ENCODE measurements around the gene GCNT2.

The GCNT2 gene

DNA sequence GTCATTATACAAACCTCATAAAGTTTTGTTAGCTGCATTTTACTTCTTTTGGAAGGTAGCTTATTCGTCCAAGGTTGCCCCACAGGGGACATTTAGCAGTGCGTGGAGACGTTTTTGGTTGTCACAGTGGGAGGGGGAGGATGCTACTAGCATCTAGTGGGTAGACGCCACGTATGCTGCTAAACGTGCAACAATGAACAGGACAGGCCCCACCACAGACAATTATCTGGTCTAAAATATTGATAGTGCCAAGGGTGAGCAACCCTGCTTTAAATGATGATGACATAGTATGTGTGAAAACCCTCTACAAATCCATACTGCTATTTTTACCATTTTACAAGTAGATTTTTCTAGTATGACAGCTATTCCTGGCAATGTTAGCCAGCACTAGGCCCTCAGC is 13.9 kb upstream of the GCNT2 start:
- H3K36me3 ChIP-seq (ENCODE audit: control insufficient read depth, insufficient read depth, low read length) = no peaks in the 10 kb centered on the region
- H3K27ac ChIP-seq = no peak overlapping the region
- no peaks in the 10 kb centered on the region for H3K27me3 ChIP-seq (ENCODE audit: control insufficient read depth, insufficient read depth, low read length)
- no peaks in the 10 kb centered on the region for H3K79me2 ChIP-seq
- TF ChIP-seq, protein P1, sequence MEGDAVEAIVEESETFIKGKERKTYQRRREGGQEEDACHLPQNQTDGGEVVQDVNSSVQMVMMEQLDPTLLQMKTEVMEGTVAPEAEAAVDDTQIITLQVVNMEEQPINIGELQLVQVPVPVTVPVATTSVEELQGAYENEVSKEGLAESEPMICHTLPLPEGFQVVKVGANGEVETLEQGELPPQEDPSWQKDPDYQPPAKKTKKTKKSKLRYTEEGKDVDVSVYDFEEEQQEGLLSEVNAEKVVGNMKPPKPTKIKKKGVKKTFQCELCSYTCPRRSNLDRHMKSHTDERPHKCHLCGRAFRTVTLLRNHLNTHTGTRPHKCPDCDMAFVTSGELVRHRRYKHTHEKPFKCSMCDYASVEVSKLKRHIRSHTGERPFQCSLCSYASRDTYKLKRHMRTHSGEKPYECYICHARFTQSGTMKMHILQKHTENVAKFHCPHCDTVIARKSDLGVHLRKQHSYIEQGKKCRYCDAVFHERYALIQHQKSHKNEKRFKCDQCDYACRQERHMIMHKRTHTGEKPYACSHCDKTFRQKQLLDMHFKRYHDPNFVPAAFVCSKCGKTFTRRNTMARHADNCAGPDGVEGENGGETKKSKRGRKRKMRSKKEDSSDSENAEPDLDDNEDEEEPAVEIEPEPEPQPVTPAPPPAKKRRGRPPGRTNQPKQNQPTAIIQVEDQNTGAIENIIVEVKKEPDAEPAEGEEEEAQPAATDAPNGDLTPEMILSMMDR (IDR thresholded peaks at IDR 0.05) = no peak
- H3K4me2 ChIP-seq (ENCODE audit: low read length) = no peak overlapping the region
- H3K4me3 ChIP-seq (ENCODE audit: low read depth, low read length) = no peak overlapping the region
- no peak overlapping the region for H3K9ac ChIP-seq
- H3K4me1 ChIP-seq = peaks cover 7% of the 10 kb centered on the region
- no peak overlapping the region for H2AFZ ChIP-seq
- H3K9me3 ChIP-seq (ENCODE audit: control insufficient read depth, low read length) = no peaks in the 10 kb centered on the region

DNA sequence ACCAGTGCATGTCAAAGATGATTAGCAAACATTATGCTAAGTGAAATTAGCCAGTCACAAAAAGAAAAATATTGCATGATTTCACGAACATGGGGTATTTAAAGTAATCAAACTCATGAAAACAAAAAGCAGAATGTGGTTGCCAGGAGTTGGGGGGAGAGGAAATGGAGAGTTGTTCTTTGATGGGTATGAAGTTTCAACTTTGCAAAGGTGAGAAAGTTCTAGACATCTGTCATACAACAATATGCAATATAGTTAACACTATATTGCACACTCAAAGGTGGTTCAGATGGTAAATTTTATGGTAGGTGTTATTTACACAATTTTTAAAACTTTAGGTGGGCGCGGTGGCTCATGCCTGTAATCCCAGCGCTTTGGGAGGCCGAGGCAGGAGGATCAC is 13.4 kb upstream of the GCNT2 start:
- no peak overlapping the region for H3K4me2 ChIP-seq (ENCODE audit: low read length)
- no peak overlapping the region for H3K4me3 ChIP-seq (ENCODE audit: low read depth, low read length)
- H3K27me3 ChIP-seq (ENCODE audit: control insufficient read depth, insufficient read depth, low read length) = no peaks in the 10 kb centered on the region
- H2AFZ ChIP-seq = no peak overlapping the region
- no peaks in the 10 kb centered on the region for H3K79me2 ChIP-seq
- TF ChIP-seq, protein P1 (IDR thresholded peaks at IDR 0.05) = no peak
- H3K36me3 ChIP-seq (ENCODE audit: control insufficient read depth, insufficient read depth, low read length) = no peaks in the 10 kb centered on the region
- H3K27ac ChIP-seq = no peak overlapping the region
- no peak overlapping the region for H3K9ac ChIP-seq
- no peaks in the 10 kb centered on the region for H3K9me3 ChIP-seq (ENCODE audit: control insufficient read depth, low read length)
- peaks cover 7% of the 10 kb centered on the region for H3K4me1 ChIP-seq

DNA sequence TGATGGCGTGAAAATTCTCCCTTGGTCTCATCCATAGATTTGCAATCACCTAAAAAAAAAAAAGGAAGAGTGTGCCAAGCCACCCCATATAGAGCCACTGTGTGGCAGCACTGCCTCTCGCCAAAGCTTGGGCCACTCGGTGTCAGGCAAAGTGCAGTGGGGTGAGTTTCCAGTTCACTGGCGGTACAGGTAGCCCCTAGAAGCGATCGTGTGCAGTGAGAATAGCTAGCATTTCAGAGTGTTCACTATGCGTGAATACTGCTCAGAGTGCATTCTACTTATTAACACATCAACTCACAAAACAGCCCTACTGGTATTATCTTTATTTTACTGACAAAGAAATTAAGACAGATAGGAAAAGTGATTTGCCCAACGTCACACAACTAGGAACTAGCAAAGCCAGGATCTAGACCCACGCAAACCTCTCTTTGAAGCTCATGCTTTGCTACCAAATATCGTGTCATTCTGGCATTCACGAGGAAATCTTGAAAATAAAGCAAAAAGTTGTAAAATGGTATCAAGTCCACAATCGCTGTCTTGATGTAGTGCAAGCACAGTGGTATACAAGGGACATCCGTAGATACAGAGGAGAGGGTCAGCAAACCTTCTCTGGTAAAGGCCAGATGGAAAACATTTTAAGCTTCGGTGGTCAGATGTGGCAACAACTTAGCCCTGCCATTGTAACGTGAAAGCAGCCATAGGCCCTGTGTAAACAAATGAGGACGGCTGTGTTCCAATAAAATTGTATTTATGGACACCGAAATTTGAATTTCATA is 10.4 kb upstream of the GCNT2 start:
- Histone ChIP-seq H3K27ac (no peak overlapping the region), H3K4me1 (peaks cover 7% of the 10 kb centered on the region), H3K9ac (no peak overlapping the region), H3K4me3 (ENCODE audit: low read depth, low read length) (no peak overlapping the region), H2AFZ (peak overlapping the region; percentile 82), H3K79me2 (no peaks in the 10 kb centered on the region), H3K36me3 (ENCODE audit: control insufficient read depth, insufficient read depth, low read length) (no peaks in the 10 kb centered on the region), H3K4me2 (ENCODE audit: low read length) (peak overlapping the region; percentile 17), H3K27me3 (ENCODE audit: control insufficient read depth, insufficient read depth, low read length) (no peaks in the 10 kb centered on the region), H3K9me3 (ENCODE audit: control insufficient read depth, low read length) (no peaks in the 10 kb centered on the region)
- TF ChIP-seq, protein P1 (IDR thresholded peaks at IDR 0.05) = peak; percentile 69

DNA sequence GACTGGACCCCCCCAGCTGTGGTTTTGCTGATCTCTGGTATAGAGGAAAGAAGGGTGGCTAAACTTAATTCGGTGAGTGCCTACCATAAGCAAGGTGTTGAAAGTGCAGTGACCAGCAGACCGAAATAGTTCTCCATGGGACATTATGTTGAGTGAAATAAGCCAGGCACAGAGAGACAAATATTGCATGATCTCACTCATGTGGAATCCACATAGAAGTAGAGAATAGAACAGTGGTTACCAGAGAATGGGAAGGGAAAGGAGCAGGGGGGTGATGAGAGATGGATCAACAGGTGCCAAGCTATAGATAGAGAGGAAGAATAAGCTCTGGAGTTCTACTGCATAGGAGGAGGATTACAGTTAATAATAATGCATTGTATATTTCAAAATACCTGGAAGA is 9.7 kb upstream of the GCNT2 start:
- Histone ChIP-seq H3K27me3 (ENCODE audit: control insufficient read depth, insufficient read depth, low read length) (no peaks in the 10 kb centered on the region), H3K27ac (no peak overlapping the region), H3K79me2 (no peaks in the 10 kb centered on the region), H3K4me1 (peaks cover 7% of the 10 kb centered on the region), H3K36me3 (ENCODE audit: control insufficient read depth, insufficient read depth, low read length) (no peaks in the 10 kb centered on the region), H3K9ac (no peak overlapping the region), H3K4me3 (ENCODE audit: low read depth, low read length) (no peak overlapping the region), H3K9me3 (ENCODE audit: control insufficient read depth, low read length) (no peaks in the 10 kb centered on the region), H3K4me2 (ENCODE audit: low read length) (no peak overlapping the region), H2AFZ (no peak overlapping the region)
- TF ChIP-seq, protein P1 (IDR thresholded peaks at IDR 0.05) = no peak

DNA sequence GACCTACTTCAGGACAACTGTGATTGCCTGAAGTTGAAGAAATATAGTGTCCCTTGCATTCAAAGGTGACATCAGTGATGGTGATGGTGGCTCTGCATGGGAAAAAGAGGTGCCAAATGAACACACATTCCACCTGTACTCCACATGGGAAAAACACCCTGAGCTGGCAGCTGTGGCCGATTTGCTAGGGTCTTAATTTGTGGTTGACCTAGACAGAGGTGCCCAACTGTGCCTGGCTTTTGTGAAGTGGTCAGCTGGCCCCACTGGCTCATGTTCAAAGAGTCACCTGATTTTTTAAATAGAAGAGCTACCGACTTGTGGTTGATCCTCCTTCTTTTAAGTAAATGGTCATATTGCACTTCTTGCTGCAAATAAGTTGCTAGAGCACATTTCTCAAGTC is 7.6 kb upstream of the GCNT2 start:
- H3K9ac ChIP-seq = no peak overlapping the region
- H3K4me3 ChIP-seq (ENCODE audit: low read depth, low read length) = no peak overlapping the region
- TF ChIP-seq, protein P1 (IDR thresholded peaks at IDR 0.05) = no peak
- H2AFZ ChIP-seq = no peak overlapping the region
- peaks cover 7% of the 10 kb centered on the region for H3K4me1 ChIP-seq
- H3K4me2 ChIP-seq (ENCODE audit: low read length) = no peak overlapping the region
- no peaks in the 10 kb centered on the region for H3K79me2 ChIP-seq
- no peaks in the 10 kb centered on the region for H3K36me3 ChIP-seq (ENCODE audit: control insufficient read depth, insufficient read depth, low read length)
- no peaks in the 10 kb centered on the region for H3K27me3 ChIP-seq (ENCODE audit: control insufficient read depth, insufficient read depth, low read length)
- H3K9me3 ChIP-seq (ENCODE audit: control insufficient read depth, low read length) = no peaks in the 10 kb centered on the region
- H3K27ac ChIP-seq = no peak overlapping the region

All from parathyroid adenoma (tissue), 2 donors.